HG02981 (cell line): ENCODE data around the gene ATP6V1A.

Experiments
- ATAC-seq: cut with Tn5 transposase; IDR thresholded peaks from one replicate; pipeline ENCODE4 v1.9.1; 2021; ENCODE audit warnings: mild to moderate bottlenecking, moderate library complexity; ENCODE audit not compliant: unreplicated experiment

ATP6V1A gene

DNA sequence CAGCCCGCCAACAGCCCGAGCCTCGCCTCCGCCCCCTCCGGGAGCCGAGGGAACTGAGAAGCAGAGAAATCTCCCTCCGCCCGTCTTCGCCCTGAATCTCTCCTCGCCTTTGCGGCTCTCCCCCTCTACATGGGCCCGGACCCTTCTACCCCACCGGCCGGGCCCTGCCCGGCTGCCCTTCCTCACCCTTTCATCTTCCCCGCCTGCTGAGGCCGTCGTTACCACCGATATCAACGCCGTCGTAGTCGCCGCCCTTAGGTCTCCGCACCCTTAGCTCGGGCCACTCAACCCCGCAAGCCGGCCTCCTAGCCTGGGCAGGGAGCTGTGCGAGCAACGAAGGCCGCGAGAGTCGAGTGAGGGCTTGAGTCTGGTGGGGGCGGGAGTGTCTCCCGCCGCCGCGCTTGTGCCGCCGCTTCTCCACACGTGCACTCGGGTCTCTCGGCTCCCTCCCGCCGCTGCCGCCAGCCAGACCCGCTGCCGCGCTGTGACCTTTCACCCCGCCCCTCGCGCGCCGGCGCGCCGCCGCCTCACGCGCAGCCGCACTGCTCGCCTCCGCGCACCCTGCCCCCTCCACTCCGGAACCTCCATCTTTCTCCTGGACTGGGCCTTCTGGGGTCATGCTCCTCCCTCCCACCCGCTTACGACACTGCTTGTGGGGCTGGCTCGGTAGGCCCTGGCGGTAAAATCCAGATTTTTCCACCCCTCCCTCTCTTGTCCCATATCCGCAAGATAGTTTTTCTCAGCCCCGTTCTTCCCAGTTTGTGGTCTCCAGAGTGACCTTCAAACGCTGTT, 883 bp upstream of the ATP6V1A start, which contains the start of gene NAA50:
NAA50 (minus strand) TSS at position 494 of the 792 bp plus-strand sequence; CDS start at position 194, 300 bp downstream.
- peak; percentile 48 for ATAC-seq

DNA sequence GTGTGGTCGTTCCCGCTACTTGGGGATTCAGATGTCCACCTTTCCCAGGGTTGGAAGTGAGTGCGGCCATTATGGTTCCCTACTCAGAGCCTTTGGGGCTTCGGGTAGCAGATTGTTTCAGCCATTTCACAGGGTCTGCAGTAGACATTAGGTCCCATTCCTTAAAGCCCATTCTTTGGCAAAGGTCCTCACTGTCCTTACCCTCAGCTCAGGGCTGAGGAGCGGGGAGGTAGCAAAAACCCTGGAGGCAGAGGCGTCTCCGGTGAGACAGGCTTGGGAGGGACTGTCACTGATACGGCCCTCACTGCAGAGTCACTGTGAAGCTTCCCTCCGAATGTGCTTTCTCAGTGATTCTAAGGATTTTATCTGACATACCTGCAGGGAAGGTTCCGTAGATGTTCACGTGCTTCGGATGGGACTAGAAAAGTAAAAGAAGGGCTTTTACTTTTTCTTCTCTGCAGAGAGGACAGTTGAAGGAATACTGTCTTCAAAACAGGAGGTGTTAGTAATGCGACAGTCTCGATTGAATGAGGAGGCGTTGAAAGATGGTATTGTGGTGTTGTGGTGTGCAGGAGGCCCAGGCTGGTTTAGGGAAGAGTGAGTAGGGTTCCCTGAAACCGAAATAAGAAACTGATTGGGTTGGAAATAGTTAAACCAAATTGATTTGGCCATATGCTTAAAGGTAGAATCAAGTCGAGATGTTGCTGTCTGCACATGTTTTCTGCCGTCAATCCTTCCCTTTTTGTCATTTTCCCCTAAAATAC, 630 bp downstream of the ATP6V1A start:
- ATAC-seq, result peak; percentile 4

DNA sequence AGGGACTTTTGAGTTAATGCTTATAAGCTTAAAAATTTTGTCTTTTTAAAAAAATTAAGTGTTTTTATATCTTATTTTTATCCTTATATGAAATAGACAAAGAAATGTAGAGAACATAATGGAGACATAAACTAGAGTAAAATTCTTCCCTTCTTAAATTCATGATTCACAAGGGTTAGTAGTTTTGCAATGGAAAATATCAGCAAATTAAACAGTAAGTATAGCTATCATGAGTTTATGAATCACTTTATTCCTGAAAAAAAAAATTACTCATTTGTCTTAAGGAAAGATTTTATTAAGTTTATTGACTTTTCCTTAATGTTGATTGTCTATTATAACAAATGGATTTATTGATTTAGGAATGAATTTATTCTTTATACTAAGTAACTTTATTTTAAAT, 4.3 kb downstream of the ATP6V1A start:
- no peak for ATAC-seq

DNA sequence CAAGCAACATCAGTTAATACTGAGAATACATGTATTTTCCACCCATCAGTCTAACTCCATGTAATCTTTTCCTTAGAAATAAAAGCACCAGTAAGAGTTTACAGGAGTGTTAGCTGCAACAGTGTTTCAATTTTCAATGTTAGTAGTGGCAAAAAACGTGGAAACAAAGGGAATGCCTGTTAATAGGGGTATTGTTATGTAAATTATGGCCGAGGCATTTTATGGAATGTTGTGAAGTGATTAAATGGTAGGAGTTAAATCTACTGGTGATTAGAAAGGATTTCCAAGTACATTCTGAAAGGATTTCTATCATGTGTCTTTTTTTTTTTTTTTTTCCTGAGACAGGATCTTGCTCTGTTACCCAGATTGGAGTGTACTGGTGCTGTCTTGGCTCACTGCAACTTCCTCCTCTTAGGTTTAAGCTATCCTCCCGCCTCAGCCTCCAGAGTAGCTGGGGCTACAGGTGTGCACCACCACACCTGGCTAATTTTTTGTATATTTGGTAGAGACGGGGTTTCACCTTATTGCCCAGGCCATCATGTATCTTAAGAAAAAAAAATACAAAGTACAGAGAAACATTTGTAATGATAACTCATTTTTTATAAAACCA, 6.6 kb downstream of the ATP6V1A start:
- no peak for ATAC-seq

DNA sequence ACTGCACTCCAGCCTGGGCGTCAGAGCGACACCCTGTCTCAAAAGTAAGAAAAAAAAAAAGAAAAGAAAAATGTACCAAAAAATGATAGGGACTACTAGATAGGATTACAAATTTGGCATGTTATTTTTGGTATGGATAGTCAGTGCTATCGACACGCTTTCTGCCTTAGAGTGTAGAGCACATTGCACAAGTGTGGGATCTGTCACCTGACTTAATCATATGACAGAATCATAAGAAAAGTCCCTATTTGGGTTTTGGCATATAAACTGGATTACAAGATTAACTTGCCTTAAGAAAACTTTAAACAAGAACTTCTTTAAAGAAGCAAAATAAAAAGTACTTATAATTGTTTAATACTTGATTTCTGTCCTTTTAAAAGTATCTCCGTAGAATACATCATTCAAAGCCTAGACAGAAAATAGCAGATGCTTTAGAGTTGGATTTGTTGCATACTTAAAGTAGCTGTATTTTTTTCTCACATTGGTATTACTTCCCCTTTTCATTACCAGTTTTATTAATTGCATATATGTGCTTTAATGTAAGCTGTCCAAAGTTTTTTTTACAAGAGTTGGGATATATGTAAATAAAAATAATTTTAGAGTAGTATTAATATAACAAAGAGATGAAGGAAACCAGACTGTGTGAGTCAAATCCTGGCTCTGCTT, 7.8 kb downstream of the ATP6V1A start:
- ATAC-seq, result no peak

DNA sequence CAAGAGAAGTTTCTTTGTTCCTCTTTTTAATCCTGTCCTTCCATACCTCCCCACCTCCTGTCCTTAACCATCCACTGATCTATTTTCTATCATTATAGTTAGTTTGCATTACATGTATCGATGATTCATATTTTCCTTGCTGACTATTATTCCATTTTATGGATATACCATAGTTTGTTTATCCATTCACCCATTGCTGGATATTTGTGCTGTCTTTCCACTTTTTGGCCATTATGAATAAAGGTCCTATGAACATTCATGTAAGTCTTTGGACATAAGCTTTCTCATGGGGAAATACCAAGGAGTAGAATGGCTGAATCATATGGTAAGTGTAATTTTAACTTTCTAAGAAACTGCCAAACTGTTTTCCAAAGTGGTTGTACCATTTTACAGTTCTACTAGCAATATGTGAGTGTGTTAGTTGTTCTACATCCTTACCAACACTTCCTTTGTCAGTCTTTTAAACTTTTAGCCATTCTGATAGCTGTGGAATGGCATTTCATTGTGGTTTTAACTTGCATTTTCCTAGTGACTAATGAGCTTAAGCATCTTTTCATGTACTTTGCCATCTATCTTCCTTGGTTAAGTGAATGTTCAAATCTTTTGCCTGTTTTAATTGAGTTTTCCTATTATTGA, 11.7 kb downstream of the ATP6V1A start:
- no peak for ATAC-seq

DNA sequence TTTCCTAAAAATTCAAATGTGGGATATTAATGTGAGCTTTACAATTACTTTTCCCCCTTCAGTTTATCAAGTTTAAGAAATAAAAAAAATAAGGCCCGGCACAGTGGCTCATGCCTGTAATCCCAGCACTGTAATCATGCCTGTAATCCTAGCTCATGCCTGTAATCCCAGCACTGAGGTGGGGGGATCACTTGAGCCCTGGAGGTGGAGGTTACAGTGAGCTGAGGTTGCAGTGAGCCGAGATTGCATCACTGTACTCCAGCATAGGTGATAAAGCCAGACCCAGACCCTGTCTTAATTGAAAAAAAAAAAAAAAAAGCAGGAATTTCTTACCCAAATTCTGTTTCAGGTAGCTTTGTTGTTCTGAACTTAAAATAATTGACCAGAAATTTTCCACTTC, 17.9 kb downstream of the ATP6V1A start:
- no peak for ATAC-seq

DNA sequence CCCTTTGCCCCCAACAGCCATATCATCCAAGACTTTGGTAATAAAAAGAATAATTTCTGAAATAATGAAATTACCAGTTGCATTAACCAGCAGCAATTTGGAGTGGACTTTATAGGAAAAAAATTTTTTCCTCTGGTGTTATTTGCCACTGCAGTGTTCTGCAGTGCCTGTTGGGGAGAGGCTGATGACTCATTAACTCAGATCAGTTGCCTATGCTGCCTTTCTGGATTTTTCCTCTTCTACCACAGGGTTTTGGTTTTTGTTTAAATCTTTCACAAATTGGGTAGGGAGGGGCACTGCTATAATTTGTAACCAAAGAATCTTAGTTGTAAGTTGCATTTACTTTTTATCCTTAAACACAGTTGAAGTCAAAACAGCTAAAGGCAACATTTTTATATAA, 22.7 kb downstream of the ATP6V1A start:
- ATAC-seq, result peak; percentile 90

DNA sequence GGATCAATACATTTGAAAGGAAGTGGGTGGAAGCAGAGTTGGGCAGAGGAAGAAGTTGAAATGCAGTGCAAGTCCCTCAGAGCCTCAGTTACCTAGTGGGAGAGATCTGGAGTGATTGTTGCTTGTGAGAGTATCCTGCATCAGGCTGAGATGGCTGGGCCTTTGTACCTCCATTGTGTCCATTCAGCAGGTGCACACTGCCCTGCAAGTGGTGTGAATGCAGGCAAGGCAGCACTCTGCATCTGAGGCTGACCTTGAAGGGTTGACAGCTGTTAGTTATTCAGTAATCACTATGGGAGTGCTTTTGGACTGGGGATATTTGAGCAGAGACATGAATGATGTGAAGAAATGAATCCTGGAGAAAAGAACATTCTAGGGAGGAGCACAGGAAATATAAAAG, 25.2 kb downstream of the ATP6V1A start:
- no peak for ATAC-seq

DNA sequence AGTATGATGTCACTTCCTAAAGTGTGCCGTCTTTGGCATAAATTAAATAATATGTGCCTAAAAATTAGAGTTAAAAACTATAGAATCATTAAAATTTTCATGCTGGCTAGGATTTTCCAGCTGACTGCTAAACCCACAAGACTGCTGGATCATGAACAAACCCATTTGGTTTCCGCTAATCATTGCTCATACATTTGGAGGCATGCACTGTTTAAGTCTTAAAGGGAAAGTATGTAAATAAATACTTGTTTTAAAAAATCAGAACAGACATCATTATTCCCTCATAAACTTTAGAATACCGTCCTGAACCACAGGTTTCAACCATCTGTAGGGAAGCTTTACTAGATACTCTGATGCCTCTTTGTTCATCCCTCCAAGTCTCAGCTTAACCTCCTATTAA, 26.5 kb downstream of the ATP6V1A start:
- no peak for ATAC-seq

DNA sequence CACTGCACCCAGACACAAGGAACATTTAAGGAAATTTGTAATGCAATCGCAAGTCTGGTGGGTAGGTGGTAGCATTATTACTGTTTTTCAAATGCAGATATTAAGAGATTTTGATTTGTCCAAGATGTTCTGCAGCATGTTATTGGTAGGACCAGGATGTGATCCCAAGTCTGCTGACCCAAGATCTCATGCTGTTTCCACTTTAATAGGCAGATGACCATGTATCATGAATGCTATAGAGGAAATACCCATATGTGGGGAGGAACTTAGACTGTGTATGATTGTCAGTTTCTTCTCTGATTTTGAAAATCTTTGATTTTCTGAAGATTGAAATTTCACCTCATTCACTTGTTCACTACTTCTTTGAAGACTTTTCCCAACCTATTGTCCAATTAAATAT, 28.7 kb downstream of the ATP6V1A start:
- no peak for ATAC-seq

DNA sequence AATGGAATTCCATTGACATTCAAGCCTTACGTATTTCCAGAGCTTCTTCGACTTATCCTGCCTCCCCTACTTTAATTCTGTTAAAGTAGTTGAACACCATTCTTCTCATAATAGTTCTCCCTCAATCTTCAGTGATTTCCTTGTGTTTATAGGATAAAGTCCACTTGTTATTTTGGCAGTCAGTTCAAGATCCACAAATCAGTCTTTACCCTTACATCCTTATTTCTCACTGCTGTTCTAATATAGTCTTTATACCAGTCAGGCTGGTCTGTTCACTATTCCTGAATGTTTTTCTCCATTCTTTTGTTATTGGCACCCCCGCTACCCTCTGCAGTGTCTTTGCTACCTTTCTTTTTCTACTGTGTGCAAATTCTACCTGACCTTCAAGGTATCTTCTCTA, 29.7 kb downstream of the ATP6V1A start:
- ATAC-seq, result no peak

DNA sequence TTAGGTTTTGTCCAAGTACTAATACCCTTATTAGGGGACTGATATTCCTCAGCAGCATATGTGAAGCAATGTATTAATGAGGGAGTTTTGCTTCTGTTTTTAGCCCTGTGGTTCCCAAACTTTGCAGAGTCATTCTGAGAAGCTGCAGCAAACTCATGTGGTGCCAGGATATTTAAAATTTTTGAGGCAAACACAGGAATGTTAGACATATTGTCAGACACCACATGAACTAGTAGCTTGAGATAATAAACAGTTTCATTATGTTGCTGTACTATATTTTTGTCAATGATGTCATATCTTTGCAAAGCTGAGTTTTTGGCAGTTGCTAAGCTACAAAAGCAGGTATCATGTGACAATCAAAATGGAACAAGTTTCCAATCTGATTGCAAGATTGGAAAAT, 36.6 kb downstream of the ATP6V1A start:
- ATAC-seq, result peak; percentile 81

DNA sequence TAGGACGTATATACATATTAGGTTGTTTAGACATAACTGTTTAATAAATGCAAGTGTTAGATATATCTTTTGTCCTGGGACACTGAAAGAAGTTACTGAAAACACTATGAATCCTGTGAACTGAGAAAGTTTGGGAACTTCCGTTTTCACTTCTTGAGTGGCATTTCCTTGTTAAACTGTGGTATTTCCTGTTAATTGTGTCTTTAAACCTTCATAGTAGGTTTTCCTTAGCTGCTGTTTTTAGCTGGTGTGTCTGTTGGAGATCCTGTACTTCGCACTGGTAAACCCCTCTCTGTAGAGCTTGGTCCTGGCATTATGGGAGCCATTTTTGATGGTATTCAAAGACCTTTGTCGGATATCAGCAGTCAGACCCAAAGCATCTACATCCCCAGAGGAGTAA, 37.1 kb downstream of the ATP6V1A start:
- no peak for ATAC-seq

DNA sequence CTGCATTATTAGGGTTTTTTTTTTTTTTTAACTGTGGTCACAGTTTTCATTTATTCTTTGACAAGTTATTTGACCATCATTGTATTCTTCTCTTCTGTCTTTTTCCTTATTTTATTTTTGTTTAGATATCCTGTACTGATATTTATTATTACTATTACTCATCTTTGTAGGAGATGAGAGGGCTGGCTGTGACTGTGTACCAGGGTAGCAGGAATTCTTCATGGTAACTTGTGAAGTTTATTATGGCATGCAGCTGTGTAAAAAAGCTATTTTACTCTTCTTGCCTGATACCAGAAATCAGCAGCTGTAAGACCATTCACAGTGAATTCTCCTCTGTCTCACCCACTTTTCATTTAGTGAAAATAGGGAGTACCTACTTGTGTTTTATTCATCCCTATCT, 44.5 kb downstream of the ATP6V1A start:
- ATAC-seq, result no peak

DNA sequence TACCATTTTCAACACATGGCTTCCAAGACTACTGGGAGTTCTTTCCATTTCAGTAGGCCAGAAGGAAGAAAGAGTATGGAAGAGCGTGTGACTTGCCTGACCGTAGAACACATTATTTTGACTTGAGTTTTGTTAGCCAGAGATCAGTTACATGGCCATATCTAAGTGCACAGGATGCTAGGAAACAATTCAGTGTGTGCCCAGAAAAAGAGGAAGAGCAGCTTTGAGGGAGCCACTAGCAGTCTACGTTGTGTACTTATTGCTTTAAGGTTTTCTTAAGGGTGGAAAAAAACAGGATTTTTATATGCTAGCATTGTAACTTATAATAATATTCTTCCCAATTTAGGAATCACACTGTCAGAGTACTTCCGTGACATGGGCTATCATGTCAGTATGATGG, 47.7 kb downstream of the ATP6V1A start:
- no peak for ATAC-seq

DNA sequence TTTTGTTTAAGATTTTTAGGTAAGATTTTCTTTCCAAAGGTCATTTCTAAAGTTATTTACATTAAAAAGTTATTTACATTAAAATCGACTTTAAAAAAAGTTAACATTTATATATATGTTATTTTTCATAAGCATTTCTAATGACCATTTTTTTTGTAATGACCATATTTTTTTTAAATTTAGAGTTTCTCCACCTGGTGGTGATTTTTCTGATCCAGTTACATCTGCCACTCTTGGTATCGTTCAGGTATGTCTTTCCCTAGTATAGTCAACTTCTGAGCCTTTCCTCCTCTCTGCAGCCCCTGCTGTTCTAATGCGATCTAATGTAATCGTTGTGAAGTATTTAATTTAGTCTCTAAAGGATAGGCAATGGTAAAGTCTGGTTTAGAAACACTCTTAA, 48.9 kb downstream of the ATP6V1A start:
- ATAC-seq, result no peak

DNA sequence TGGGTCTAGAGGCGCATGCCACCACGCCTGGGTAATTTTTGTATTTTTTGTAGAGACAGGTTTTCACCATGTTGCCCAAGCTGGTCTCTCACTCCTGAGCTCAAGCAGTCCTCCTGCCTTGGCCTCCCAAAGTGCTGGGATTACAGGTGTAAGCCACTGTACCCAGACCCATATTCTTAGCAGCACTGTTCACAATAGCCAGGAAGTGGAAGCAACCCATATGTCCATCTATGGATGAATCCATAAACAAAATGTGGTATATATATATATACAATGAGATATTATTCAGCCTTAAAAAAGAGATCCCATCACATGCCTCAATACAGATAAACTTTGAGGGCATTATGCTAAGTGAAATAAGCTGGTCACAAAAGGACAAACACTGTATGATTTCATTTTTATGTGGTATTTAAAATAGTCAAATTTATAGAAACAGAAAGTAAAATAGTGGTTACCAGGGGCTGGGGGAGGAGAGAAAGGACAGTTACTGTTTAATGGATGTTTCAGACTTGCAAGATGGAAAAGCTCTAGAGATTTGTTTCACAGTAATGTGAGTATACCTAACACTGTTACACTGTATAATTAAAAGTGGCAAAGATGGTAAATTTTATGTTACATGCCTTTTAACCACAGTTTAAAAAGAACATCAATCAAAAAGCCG, 56.1 kb downstream of the ATP6V1A start:
- peak; percentile 76 for ATAC-seq

DNA sequence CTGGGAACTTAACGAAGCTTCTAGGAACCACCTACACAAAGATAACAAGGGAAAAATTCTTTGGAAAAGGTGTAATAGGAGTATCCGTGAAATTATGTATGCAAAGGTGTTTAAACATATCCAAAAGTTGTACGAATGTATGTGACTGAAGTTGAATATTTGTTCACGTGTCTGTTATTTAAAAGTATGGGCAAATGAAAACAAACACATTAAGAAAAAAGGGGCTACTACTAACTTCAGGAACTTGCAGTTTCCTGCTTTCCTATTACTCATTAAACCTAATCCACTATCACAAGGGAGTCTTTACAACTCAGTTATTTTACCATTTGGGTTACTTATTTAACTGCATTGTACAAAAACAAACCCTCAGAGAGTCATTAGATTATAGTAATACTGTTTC, 57.8 kb downstream of the ATP6V1A start:
- no peak for ATAC-seq

DNA sequence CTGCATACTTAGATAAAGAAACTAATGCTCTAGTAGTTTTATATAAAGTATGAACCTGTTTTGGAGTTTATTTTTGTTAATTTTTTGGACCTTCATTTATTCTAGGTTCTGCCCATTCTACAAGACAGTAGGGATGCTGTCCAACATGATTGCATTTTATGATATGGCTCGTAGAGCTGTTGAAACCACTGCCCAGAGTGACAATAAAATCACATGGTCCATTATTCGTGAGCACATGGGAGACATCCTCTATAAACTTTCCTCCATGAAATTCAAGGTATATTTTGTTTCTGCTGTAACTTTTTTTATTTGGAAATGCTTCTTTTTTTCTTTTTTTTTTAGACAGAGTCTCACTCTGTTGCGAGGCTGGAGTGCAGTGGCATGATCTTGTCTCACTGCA, 58.4 kb downstream of the ATP6V1A start:
- no peak for ATAC-seq
